DND-41 (cell line): ENCODE data around the gene ZMAT3.

Source experiments
- CTCF ChIP-seq: IDR thresholded peaks from 2 replicates; pipeline ENCODE4 v1.5.1; 2012; ENCODE audit warnings: borderline replicate concordance, low read length, moderate library complexity, mild to moderate bottlenecking; ENCODE audit not compliant: poor library complexity, severe bottlenecking; ENCODE audit errors: extremely low read depth
- EZH2 ChIP-seq: IDR thresholded peaks from 3 replicates; pipeline ENCODE4 v1.6.1; 2012; ENCODE audit warnings: borderline replicate concordance, low read depth, mild to moderate bottlenecking, moderate library complexity, low read length, inconsistent platforms; ENCODE audit not compliant: severe bottlenecking

DNA sequence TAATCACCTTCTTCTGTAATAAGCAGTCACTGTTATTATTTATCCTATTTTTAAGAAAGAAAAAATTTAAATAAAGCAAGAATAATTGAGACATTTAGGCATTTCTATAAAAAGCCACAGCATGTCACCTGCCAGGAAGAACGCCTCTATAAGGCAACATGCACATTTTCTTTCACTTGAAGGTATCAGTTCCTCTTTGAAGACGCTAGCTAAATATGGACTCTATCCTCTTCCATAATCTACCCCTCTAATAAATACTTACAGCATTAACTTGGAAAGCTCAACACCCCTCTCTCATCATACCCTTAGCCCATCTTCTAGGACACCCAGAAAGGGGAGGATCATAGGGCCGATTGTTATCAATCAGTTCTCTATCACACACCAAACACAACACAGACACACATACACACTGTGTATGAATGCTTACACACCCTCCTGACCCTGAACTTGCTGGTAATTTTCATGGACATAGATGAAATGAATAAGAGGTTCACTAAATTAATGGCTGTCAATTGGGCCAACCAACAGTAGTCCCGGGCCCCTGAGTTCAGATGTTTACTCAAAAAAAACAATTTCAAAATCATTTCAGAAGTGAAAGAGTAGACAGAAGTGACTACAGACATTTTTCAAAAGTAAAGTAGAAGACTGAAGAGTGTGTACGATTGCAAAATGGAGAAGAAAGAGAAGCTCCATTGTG lies 102.5 kb downstream of the ZMAT3 start:
- TF ChIP-seq EZH2 (no peak), CTCF (no peak)
